Suppressor macrophage treated with lipopolysaccharide for 4 hours (primary cell): ENCODE results near the gene LTC4S.
A peak's percentile ranks its signal among the peaks of the same experiment; 100 is the strongest.
"Not testable (repeated sequence)": the region's sequence is repeated elsewhere in the genome, so short reads cannot be mapped to it uniquely, and the experiment has no call there.

Experiments used
- DNase-seq: peaks from one replicate; pipeline ENCODE4 v3.0.0-alpha.2; 2020

The LTC4S gene

DNA sequence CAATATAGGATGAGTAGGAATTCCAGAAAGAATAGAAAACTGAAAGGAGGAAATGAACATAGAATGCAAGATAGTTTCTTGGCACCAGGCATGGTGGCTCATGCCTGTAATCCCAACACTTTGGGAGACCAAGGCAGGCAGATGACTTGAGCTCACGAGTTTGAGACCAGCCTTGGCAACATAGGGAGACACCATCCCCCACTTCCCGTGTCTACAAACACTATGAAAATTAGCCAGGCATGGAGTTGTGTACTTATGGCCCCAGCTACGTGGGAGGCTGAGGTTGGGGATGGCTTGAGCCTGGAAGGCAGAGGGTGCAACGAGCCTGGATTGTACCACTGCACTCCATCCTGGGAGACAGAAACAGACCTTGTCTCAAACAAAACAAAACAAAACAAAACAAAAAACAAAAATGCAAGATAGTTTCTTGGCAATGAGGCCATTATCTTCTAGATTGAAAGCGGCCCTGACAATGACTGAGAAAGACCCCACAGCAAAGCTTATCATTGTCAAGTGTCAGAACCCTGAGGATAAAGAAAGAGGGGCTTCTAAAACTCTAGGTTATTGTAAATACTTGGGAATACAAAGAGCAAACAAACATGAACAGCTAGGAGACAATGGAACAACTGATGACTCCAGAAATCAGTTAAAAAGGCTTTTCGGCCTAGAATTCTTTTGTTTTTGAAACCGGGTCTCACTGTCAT lies 36.1 kb downstream of the LTC4S start:
- DNase-seq, result no peak

DNA sequence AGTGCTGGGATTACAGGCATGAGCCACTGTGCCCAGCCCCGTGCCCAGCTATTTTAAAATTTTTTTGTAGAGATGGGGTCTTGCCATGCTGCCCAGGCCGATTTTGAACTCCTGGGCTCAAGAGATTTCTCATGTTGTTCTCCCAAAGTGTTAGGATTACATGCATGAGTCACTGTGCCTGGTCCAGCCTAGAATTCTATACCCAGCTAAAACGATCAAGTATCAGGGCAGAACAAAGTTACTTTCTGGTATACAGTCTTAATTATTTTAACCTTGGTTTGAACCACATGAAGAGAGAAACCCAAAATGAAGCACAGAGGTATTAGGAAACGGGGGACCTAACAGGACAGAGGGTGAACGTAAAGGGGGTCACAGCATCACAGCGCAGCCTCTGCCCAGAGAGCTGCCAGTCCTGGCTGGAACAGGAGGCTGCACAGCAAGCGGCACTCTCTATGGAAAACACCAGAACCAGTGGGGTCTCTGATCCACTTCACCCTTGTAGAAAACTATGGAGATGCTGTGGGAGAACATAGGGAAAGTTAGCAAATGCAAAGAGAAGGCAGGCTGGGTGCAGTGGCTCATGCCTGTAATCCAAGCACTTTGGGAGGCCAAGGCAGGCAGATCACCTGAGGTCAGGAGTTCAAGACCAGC lies 37.2 kb downstream of the LTC4S start:
- no peak for DNase-seq

DNA sequence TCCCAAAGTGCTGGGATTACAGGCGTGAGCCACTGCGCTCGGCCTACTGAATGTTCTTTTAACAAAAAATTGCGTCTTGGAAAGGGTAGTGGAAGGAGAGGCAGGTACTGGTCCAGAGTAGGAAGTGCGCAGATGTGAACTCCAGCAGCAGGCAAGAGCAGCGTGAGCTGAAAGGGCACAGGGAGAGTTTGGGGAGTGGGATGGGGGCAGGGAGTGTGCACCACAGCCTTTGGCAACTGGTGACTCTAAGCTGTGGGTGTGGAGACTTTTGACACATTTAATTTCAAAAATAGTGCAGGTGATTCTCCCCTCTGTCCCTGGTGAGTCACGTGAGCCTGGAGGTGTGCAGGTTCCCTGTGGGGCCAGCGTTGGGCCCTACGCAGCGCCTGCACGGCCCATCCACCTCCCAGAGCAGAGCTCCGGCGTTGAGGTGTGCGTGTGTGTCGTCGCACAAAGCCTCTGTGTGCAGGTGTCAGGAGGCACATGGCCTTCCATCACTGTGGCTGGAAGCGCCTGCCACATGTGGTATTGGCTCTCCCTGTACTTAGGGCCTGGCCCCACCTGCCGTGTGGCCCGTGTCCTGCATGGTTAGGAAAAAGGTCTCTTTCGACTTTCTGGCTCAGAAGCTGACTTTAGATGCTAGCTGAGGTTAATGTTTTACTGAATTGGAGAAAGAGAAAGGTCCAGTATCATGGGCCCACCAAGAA lies 38.4 kb downstream of the LTC4S start:
- DNase-seq, result no peak

DNA sequence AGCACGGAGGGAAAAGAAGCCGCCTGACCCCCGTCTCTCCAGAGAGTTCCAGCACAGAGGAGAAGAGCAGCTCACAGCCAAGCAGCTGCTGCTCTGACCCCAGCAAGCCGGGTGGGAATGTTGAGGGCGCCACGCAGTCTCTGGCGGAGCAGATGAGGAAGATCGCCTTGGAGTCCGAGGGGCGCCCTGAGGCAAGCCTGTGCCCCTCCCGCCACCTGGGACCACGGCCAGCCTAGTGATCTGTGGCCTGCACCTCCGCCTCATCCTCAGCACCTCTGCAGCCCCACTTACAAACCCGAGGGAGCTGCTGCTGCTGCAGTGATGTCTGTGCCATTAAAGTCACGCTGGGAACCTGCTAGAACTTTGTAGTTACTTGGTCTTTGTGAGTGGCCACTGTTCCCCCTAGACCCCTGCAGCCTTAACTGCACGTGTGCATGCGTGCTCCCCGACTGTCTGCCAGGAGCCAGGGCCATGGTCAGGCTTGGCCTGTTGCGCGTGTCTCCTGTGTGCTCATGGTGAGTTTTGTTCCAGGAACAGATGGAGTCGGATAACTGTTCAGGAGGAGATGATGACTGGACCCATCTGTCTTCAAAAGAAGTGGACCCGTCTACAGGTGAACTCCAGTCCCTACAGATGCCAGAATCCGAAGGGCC lies 39.4 kb downstream of the LTC4S start:
- no peak for DNase-seq

DNA sequence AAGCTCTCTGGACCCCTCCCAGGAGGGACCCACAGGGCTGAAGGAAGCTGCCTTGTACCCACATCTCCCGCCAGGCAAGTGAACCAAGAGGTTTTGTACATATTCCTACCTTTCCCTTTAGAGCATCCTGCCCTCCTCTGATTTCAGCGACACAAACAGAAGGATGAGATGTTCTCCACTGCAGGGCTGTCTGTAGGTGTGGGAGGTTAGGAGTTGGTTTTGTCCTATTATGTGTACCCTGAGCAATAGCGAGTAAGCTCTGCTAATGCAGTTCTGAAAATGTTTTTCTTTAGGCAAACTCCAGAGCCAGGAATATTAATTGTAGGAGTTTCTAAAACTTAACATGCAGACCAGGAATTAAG lies 39.9 kb downstream of the LTC4S start:
- no peak for DNase-seq

DNA sequence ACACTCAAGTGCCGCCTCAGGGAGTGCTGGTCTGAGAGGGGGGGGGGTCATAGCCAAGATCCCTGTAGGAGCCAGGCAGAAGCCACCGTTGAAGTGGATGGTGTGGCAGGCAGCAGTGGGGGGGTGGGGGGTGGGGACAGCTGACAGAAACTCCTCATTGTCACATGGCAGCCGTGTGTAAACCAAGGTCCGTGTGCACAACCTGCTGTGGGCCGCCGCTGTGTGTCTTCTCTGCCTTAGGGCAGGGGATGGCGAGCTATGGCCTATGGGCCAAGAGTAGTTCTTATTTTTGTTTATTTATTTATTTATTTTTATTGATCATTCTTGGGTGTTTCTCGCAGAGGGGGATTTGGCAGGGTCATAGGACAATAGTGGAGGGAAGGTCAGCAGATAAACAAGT lies 40.3 kb downstream of the LTC4S start:
- DNase-seq, result no peak

DNA sequence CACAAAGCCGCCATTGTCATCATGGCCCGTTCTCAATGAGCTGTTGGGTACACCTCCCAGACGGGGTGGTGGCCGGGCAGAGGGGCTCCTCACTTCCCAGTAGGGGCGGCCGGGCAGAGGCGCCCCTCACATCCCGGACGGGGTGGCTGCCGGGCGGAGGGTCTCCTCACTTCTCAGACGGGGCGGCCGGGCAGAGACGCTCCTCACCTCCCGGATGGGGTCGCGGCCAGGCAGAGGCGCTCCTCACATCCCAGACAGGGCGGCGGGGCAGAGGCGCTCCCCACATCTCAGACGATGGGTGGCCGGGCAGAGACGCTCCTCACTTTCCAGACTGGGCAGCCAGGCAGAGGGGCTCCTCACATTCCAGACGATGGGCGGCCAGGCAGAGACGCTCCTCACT lies 41.1 kb downstream of the LTC4S start:
- not testable (repeated sequence) for DNase-seq

DNA sequence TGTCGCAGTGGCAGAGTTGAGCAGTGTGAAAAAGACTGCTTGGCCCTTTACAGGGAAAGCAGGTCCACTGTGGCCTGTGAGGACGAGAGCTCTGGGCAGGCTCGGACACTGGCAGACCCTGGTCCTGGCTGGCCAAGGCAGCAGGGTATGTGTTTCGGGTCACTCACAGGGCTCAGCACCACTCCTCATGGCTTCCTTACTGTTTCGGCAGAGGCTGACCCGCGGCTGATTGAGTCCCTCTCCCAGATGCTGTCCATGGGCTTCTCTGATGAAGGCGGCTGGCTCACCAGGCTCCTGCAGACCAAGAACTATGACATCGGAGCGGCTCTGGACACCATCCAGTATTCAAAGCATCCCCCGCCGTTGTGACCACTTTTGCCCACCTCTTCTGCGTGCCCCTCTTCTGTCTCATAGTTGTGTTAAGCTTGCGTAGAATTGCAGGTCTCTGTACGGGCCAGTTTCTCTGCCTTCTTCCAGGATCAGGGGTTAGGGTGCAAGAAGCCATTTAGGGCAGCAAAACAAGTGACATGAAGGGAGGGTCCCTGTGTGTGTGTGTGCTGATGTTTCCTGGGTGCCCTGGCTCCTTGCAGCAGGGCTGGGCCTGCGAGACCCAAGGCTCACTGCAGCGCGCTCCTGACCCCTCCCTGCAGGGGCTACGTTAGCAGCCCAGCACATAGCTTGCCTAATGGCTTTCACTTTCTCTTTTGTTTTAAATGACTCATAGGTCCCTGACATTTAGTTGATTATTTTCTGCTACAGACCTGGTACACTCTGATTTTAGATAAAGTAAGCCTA lies 42.6 kb downstream of the LTC4S start:
- peak; percentile 72 for DNase-seq

DNA sequence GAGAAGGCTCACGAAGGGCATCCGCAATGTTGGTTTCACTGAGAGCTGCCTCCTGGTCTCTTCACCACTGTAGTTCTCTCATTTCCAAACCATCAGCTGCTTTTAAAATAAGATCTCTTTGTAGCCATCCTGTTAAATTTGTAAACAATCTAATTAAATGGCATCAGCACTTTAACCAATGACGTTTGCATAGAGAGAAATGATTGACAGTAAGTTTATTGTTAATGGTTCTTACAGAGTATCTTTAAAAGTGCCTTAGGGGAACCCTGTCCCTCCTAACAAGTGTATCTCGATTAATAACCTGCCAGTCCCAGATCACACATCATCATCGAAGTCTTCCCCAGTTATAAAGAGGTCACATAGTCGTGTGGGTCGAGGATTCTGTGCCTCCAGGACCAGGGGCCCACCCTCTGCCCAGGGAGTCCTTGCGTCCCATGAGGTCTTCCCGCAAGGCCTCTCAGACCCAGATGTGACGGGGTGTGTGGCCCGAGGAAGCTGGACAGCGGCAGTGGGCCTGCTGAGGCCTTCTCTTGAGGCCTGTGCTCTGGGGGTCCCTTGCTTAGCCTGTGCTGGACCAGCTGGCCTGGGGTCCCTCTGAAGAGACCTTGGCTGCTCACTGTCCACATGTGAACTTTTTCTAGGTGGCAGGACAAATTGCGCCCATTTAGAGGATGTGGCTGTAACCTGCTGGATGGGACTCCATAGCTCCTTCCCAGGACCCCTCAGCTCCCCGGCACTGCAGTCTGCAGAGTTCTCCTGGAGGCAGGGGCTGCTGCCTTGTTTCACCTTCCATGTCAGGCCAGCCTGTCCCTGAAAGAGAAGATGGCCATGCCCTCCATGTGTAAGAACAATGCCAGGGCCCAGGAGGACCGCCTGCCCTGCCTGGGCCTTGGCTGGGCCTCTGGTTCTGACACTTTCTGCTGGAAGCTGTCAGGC lies 43.6 kb downstream of the LTC4S start:
- DNase-seq, result no peak

DNA sequence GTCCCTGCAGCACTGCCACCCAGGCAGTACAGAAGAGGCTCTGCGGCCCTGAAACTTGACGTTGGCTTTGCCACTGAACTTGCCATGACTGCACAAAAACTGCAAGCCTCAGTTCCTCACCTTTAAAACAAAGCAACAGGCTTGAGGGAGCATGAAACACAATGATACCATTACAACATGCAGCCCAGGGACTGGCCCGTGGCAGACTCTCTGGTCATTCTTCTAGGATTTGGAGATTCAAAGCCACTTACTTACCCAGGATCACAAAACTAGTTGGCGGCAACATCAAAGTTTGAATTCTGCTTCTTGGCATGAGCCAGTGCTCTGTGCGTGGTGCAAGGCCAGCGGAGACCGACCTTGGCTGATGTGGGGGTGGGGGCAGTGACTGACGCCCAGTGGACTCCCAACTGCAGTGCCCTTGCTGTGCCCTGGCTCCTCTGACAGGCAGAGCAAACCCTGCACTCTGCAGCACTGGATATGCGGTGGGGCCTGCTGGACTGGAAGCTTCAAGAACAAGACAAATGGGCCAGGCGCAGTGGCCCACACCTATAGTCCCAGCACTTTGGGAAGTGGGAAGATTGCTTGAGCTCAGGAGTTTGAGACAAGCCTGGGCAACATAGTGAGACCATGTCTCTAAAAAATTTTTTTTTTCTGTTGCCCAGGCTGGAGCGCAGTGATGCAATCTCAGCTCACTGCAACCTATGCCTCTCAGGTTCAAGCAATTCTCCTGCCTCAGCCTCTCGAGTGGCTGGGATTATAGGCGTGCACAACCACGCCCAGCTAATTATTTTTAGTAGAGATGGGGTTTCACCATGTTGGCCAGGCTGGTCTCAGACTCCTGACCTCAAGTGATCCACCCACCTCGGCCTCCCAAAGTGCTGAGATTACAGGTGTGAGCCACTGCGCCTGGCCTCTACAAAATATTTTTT lies 45.8 kb downstream of the LTC4S start:
- no peak for DNase-seq

DNA sequence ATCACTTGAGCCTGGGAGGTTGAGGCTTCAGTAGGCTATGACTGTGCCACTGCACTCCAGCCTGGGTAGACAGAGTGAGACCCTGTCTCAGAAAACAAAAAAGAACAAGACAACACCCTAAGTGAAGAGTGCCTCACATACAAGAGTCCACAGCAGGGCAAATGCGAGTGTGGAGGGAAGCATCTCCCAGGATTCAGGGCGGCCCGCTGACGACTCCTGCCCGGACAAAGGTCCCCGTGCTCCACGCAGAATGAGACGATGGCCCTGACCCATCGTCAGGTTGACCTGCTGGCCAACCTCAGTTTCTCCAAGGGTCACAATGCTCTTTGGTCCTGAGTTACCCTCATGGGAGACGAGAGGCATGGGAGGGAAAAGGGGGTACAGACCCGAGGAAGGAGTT lies 46.5 kb downstream of the LTC4S start:
- no peak for DNase-seq

DNA sequence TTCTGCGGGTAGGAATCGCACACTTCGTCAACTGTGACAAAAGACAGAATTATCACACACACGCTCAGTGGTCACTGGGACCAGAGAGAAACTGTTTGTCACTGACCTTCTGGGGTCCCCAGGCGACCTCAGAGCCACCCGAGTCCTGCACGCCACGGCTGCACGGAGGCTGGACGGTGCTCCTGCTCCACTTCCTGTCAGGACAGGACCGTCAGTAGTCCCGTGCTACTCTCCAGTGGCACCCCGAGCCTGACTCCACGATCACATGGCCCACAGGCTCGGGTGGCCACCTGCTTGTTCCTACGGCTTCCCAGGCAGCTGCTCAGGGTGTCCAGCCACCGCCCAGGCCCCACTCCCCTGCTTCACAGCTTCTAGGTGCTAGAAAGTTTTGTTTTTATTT lies 47.0 kb downstream of the LTC4S start:
- DNase-seq, result no peak

DNA sequence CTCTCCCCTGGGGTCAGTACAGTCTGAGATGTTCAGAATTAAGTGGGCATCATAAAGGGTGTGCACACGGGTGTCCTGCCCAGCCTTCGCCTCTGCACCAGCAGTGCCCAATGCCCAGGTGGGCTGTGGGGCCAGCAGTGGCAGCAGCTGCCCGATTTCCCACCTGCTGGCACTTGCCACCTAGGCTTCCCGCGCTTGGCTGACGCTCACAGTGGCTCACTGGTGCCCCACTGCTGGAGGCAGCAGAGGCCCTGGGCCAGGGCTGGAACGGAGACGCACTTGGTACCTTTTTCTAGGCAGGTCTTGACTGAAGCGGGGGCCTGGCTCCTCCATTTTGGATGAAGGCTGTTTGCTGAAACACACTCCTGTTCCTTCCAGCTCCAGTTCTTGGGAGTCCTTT lies 47.8 kb downstream of the LTC4S start:
- no peak for DNase-seq
